Central memory CD8-positive, alpha-beta T cell (primary cell): ENCODE data around the gene EIF4ENIF1.
"Not testable (repeated sequence)": the region's sequence is repeated elsewhere in the genome, so short reads cannot be mapped to it uniquely, and the experiment has no call there.

ENCODE experiments used
- ATAC-seq: fragments of 150-1000 bp; cut with Tn5 transposase; replicated peaks from 2 replicates; pipeline ENCODE4 v1.10.0; 2022; ENCODE audit warnings: mild to moderate bottlenecking, moderate FRiP score, moderate number of reproducible peaks; ENCODE audit not compliant: poor library complexity, severe bottlenecking; ENCODE audit errors: extremely low read depth
- DNase-seq, 2 donors: peaks; one replicate each; pipeline ENCODE4 v3.0.0; 2021; ENCODE audit warnings: low spot score in 2 of 2
- H3K27ac Mint-ChIP-seq: one replicate; pipeline ENCODE4 v1.8.0; 2022; ENCODE audit warnings: low read depth, mild to moderate bottlenecking, moderate library complexity, mixed read lengths
- H3K27me3 Mint-ChIP-seq: one replicate; pipeline ENCODE4 v1.8.0; 2022; ENCODE audit warnings: mixed read lengths
- H3K36me3 Mint-ChIP-seq: one replicate; pipeline ENCODE4 v1.8.0; 2022; ENCODE audit warnings: mild to moderate bottlenecking, moderate library complexity, mixed read lengths; ENCODE audit not compliant: insufficient read depth
- H3K4me1 Mint-ChIP-seq: one replicate; pipeline ENCODE4 v1.8.0; 2022; ENCODE audit warnings: mixed read lengths
- H3K4me3 Mint-ChIP-seq: one replicate; pipeline ENCODE4 v1.8.0; 2022; ENCODE audit warnings: mild to moderate bottlenecking, moderate library complexity, mixed read lengths
- H3K9me3 Mint-ChIP-seq: one replicate; pipeline ENCODE4 v1.8.0; 2022; ENCODE audit warnings: mixed read lengths

The EIF4ENIF1 gene

DNA sequence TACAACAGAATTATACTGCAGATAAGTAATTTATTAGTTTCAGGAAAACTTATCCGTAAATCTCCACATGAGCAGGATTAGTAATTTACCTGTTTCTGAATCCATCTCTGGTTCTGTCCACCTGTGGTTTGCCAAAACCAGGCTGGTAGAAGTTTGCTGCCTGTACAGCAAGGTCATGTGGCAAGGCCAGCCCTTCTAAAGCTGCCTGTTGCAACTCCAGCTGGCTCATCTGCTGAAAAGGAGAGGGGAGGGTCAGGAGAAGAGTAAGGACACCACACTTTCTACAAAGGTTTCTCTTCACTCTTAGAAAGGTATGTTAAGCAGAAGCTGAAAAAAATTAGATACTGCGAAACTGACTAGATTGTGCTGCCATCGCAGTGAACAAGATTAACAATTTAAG lies 42.3 kb downstream of the EIF4ENIF1 start:
- H3K27ac Mint-ChIP-seq = no peak overlapping the region
- H3K36me3 Mint-ChIP-seq = peaks cover 17% of the 10 kb centered on the region
- no peaks in the 10 kb centered on the region for H3K9me3 Mint-ChIP-seq

DNA sequence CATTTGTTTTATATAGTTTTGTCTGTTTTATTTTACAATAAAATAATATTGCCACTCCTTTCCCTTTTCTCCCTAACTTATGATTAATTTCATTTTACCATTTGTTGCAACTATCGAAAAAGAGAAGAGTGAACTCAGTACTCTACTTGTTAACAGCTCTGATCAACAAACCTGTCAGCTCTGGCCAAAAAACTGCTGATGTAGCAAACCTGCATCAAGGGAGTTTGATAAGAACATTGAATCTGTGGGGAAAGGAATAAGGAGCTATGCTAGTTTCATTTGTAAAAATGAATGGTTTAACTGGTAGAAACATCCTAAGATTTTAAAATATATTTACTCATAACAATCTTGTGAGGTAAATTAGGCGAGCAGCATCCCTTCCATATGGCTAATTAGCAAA lies 42.9 kb downstream of the EIF4ENIF1 start:
- Mint-ChIP-seq H3K9me3 (no peaks in the 10 kb centered on the region), H3K4me1 (peaks cover 2% of the 10 kb centered on the region), H3K27me3 (no peaks in the 10 kb centered on the region), H3K27ac (no peak overlapping the region), H3K36me3 (peaks cover 17% of the 10 kb centered on the region), H3K4me3 (no peak overlapping the region)
- ATAC-seq (no peak), DNase-seq (no peak)

More for the DNA sequence above, 42.3 kb downstream of the EIF4ENIF1 start:
- H3K27me3 Mint-ChIP-seq = no peaks in the 10 kb centered on the region
- H3K4me1 Mint-ChIP-seq = peaks cover 8% of the 10 kb centered on the region
- DNase-seq = no peak
- ATAC-seq = no peak
- no peak overlapping the region for H3K4me3 Mint-ChIP-seq

DNA sequence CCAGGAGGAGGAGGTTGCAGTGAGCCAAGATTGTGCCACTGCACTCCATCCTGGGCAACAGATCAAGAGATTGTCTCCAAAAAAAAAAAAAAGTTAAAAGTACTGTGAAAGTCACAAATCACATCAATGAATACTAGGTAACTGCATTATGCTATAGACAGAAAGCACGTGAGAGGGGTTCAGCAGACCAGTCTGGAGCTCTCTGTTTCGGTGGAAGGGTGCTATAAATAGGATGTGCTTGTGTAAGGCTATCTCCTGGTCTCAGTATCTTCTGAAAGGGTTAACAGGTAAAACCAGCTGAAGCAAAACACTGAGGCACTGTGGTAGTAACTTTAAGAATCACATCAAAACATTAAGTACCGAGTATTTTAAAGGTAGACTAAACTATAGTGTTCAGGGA lies 43.4 kb downstream of the EIF4ENIF1 start:
- no peaks in the 10 kb centered on the region for H3K9me3 Mint-ChIP-seq
- ATAC-seq = no peak
- H3K4me3 Mint-ChIP-seq = no peak overlapping the region
- no peaks in the 10 kb centered on the region for H3K27me3 Mint-ChIP-seq
- no peaks in the 10 kb centered on the region for H3K4me1 Mint-ChIP-seq
- no peak overlapping the region for H3K27ac Mint-ChIP-seq
- DNase-seq = no peak
- peaks cover 19% of the 10 kb centered on the region for H3K36me3 Mint-ChIP-seq

DNA sequence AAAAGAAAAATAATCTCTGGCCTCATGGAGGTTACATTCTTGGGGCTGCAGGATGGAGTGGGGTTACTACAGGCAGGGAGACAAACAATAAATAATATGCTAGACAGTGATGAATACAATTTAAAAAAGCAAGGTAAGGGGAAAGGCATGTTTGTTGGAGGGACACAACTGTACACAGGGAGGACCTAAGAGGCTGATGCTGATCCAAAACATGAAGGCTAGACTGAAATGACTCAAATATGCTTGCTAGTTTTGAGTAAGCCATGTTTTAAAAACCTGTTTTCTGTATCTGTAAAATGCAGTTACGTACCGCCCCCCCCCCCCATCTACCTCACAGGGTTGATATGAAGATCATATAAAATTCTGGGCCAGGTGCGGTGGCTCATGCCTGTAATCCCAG lies 44.0 kb downstream of the EIF4ENIF1 start:
- no peaks in the 10 kb centered on the region for H3K27me3 Mint-ChIP-seq
- no peak overlapping the region for H3K4me3 Mint-ChIP-seq
- peaks cover 25% of the 10 kb centered on the region for H3K36me3 Mint-ChIP-seq
- ATAC-seq = no peak
- DNase-seq = no peak
- H3K9me3 Mint-ChIP-seq = no peaks in the 10 kb centered on the region
- no peak overlapping the region for H3K27ac Mint-ChIP-seq
- H3K4me1 Mint-ChIP-seq = no peaks in the 10 kb centered on the region

DNA sequence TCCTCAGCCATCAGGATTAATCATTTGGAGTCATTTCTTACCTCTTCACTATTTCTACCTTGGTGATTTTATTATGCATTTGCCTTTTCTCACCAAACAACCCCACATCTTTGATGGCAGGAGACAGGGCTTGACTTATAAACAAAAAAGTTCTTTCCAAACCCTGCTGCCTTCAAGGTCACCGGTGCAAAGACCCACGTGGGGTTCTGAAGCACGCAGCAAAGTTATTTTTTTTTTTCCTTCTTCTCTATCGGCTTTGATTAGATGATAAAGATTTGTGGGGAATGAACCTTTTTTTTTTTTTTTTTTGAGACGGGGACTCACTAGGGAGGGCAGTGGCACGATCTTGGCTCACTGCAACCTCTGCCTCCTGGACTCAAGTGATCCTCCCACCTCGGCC lies 46.1 kb downstream of the EIF4ENIF1 start:
- Mint-ChIP-seq H3K27me3 (no peaks in the 10 kb centered on the region), H3K27ac (peak overlapping the region; percentile 44), H3K36me3 (peaks cover 34% of the 10 kb centered on the region), H3K4me1 (no peaks in the 10 kb centered on the region), H3K9me3 (no peaks in the 10 kb centered on the region), H3K4me3 (no peak overlapping the region)
- no peak for ATAC-seq
- no peak for DNase-seq

DNA sequence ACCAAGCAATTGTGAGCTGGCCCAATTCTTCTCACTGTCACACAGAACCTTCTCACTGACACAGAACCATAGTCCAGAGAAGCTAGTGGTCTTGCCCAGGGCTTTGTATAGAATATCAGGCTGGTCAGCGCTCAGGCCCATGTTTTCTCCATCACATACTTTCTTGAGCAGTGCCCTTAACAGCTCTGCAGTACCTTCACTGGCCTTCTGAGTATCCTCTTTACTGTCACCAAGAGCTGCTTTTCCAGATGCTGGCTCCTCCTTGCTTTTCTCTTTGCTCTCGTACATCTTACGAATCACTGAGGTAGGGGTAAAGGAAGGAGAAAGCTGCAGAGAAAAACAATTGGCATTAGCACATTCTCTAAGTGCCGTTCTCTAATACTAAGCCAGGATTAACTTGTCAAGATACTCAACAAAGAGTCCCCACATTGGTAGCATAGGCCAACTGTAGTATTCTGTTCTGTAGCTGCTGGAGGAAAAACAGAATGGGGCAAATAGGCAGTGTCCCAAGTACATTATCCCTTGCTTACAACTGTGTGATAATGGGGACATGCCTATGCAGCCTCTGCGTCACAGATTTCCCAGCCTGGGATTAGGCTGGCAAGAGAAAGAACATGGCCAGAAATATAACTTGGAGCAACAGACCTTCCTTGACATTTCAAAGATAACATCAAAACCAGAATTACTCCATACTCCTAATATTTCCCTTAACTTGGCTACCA lies 46.7 kb downstream of the EIF4ENIF1 start:
- Mint-ChIP-seq H3K36me3 (peaks cover 33% of the 10 kb centered on the region), H3K27me3 (no peaks in the 10 kb centered on the region), H3K9me3 (no peaks in the 10 kb centered on the region), H3K4me3 (no peak overlapping the region), H3K27ac (peak overlapping the region; percentile 44), H3K4me1 (no peaks in the 10 kb centered on the region)
- ATAC-seq = no peak
- DNase-seq = no peak

DNA sequence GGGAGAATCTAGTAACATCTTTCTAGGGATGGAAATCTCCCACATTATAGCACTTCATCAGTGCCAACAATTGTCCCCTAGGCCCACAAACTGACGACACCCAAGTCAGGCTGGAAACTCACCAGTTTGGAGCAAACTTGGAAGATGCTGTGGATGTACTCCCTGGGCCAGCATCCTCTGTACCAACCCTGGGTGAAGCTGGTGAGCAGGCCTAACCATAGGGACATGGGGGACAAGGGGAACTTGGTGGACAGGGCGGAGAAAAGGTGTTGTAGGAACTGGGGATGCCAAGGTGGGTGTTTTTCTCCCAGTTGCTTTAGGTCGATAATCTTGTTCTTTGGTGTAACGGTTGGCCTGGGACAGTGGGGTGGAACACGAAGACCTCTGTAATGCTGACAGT lies 48.0 kb downstream of the EIF4ENIF1 start:
- no peak overlapping the region for H3K4me3 Mint-ChIP-seq
- DNase-seq (no peak), ATAC-seq (no peak)
- peaks cover 35% of the 10 kb centered on the region for H3K36me3 Mint-ChIP-seq
- H3K27ac Mint-ChIP-seq = peak overlapping the region; percentile 44
- no peaks in the 10 kb centered on the region for H3K4me1 Mint-ChIP-seq
- no peaks in the 10 kb centered on the region for H3K27me3 Mint-ChIP-seq
- H3K9me3 Mint-ChIP-seq = no peaks in the 10 kb centered on the region

DNA sequence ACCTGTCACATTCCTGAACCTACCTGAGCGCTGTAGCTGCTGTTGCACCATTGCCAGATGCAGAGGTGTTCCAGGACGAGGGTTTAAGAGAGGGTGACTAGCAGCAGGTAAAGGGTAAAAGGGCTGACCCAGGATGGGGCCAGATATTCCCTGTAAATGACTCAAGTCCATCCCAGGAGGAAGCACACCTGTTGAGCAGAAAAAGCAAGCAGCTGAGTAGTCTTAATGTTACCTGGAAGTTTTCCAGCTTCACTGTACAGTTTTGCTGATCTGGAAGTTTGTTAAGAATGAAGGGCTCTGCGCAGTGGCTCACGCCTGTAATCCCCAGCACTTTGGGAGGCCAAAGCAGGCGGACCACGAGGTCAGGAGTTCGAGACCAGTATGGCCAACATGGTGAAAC lies 49.0 kb downstream of the EIF4ENIF1 start:
- DNase-seq = no peak
- Mint-ChIP-seq H3K27me3 (no peaks in the 10 kb centered on the region), H3K27ac (no peak overlapping the region), H3K9me3 (no peaks in the 10 kb centered on the region), H3K36me3 (peaks cover 38% of the 10 kb centered on the region), H3K4me3 (no peak overlapping the region), H3K4me1 (no peaks in the 10 kb centered on the region)
- ATAC-seq = no peak

DNA sequence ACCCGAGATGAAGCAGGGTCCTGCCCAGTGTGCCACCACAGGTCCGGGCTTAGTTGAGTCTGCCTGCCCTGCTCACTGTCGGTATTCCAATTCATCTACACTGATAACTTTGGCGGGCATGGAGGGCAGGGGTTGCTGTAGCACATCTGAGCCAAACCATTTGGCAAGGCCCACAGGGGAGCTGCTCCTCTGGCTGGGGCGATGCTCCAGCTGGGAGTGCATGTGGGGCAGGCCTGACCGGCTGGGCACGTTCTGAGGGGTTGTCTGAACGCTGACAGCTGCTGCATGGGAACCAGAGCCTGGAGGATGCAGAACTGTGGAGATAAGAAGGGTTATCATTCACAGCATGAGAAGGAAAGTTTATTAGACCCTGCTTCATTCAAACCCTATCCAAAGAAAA lies 49.8 kb downstream of the EIF4ENIF1 start:
- no peak for ATAC-seq
- Mint-ChIP-seq H3K4me3 (no peak overlapping the region), H3K27me3 (no peaks in the 10 kb centered on the region)

DNA sequence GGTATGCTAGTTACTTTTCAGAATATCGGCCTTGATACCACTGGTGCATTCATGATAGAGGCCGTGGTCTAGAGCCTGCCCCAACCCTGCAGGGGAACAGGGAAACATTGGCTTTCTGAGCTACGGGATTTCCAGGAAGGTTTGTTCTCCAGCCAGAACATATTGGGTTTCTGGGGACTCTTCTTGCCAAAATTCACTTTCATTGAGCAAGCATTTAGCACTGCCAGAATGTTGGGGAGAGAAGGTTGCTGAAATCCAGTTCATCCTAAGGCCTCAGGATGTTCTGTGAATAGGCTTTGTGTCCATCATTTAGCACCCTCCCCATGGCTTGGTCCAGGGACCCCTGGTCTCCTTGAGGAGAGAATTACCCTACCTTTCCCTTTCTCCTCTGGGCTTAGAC lies 53.5 kb downstream of the EIF4ENIF1 start:
- Mint-ChIP-seq H3K27ac (no peak overlapping the region), H3K4me1 (no peaks in the 10 kb centered on the region), H3K27me3 (no peaks in the 10 kb centered on the region), H3K4me3 (no peak overlapping the region), H3K9me3 (no peaks in the 10 kb centered on the region), H3K36me3 (peaks cover 58% of the 10 kb centered on the region)
- ATAC-seq (no peak), DNase-seq (no peak)

More for the DNA sequence above, 49.8 kb downstream of the EIF4ENIF1 start:
- no peaks in the 10 kb centered on the region for H3K4me1 Mint-ChIP-seq
- H3K9me3 Mint-ChIP-seq = no peaks in the 10 kb centered on the region
- H3K36me3 Mint-ChIP-seq = peaks cover 42% of the 10 kb centered on the region
- no peak overlapping the region for H3K27ac Mint-ChIP-seq
- DNase-seq = no peak

DNA sequence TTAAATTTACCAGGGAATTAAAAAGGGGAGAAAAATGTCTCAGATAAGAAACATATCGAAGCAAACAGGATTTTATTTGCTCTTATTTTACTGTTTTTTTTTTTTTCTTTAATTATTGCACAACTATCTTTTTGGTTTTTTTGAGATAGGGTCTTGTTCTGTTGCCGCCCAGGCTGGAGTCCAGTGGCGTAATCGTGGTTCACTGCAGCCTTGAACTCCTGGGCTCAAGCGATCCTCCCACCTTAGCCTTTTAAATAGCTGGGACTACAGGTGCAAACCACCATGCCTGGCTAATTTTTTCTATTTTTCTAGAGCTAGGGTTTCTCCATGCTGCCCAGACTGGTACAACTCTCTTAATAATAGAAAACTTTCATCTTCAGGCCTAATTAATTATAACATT lies 57.7 kb downstream of the EIF4ENIF1 start:
- H3K27ac Mint-ChIP-seq = no peak overlapping the region
- H3K9me3 Mint-ChIP-seq = no peaks in the 10 kb centered on the region
- peaks cover 68% of the 10 kb centered on the region for H3K36me3 Mint-ChIP-seq
- no peak overlapping the region for H3K4me3 Mint-ChIP-seq
- peaks cover 12% of the 10 kb centered on the region for H3K4me1 Mint-ChIP-seq
- H3K27me3 Mint-ChIP-seq = no peaks in the 10 kb centered on the region
- no peak for ATAC-seq
- DNase-seq = no peak

DNA sequence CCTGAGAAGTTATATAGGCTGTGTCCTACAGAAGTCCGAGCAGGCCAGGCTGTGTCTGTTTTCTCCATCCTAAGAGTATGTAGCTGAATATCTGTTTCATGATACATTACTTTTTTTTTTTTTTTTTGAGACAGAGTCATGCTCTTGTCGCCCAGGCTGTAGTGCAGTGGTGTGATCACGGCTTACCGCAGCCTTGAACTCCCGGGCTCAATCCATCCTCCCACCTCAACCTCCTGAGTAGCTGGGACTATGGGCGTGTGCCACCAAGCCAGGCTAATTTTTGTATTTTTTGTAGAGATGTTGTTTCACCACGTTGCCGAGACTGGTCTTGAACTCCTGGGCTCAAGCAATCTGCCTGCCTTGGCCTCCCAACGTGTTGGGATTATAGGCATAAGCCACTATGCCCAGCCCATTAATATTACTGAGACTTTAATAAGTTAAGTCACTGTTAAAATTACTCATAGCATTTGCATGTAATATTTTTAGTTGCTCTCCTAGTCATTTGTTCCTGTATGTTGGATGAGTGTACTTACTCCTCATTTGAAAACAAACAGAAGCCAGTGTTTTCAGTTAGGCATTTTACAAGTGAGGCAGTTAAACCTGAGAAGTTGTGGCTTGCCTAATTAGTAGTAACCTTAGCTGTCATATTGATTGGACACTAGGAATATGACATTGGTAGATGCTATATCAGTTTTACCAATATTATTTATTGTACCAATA lies 64.2 kb downstream of the EIF4ENIF1 start:
- H3K27me3 Mint-ChIP-seq = no peaks in the 10 kb centered on the region
- H3K4me1 Mint-ChIP-seq = peaks cover 12% of the 10 kb centered on the region
- no peak for DNase-seq
- no peak overlapping the region for H3K4me3 Mint-ChIP-seq
- peak overlapping the region; percentile 38 for H3K27ac Mint-ChIP-seq
- H3K9me3 Mint-ChIP-seq = no peaks in the 10 kb centered on the region
- ATAC-seq = no peak
- H3K36me3 Mint-ChIP-seq = peaks cover 77% of the 10 kb centered on the region

DNA sequence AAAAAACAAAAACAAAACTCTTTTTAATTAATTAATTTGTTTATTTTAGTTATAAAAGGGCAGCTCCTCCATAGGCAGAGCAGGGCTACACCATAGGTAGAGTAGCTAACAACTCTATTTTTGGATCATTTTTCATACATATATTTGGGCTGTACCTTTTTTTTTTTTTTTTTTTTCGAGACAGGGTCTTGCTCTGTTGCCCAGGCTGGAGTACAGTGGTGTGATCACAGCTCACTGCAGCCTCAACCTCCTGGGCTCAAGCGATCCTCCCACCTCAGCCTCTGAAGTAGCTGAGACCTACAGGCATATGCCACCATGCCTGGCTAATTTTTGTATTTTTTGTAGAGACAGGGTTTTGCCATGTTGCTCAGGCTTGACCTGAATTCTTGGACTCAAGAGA lies 87.3 kb downstream of the EIF4ENIF1 start:
- H3K4me1 Mint-ChIP-seq = peaks cover 20% of the 10 kb centered on the region
- not testable (repeated sequence) for H3K27me3 Mint-ChIP-seq, DNase-seq, H3K9me3 Mint-ChIP-seq, H3K27ac Mint-ChIP-seq, ATAC-seq, H3K4me3 Mint-ChIP-seq
- peaks cover 67% of the 10 kb centered on the region for H3K36me3 Mint-ChIP-seq
